Measurements from ENCODE around the gene FIBP. TPM values are rescaled to one million over a fixed set of nuclear protein-coding genes. Genes with fewer than 3 reads are reported as not detected.

Gene FIBP
- total RNA-seq, 1 donor from 2014 or later = 78.6 TPM

DNA sequence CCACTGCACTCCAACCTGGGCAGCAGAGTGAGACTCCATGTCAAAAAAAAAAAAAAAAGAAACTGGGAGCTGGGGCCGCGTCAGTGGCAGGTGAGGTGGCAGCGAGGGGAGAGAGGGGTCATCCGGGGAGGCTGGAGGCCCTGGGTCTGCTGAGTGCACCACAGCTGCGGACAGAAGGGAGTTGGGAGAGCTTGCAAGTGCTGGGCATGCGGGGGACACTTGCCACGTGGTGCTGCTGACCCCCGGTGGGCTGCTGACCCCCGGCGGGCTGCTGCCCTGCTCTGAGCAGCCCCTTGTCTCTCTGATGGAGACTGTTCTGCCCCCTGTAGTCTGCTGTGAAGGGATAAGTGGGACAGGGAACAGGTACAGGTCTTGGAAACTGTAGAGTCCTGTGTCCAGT is 33.6 kb upstream of the FIBP start:
- TF ChIP-seq POLR2A (IDR thresholded peaks at IDR 0.05) (no peak), POLR2AphosphoS5 (IDR thresholded peaks at IDR 0.05; ENCODE audit: insufficient read depth in 1 of 2, low read depth in 1 of 2) (no peak), CTCF (IDR thresholded peaks at IDR 0.05) (no peak)
- H3K36me3 ChIP-seq = peaks cover 0 to 19% of the 10 kb centered on the region in 2 donors
- no peaks in the 10 kb centered on the region for H3K27me3 ChIP-seq
- peaks cover 33% of the 10 kb centered on the region for H3K4me1 ChIP-seq
- no peak overlapping the region for H3K4me3 ChIP-seq
- intact Hi-C loops (cut with DNase I) = loop anchor here (5.0 kb wide), 1 partner anchor 40 kb away; the partner anchor contains the start of gene SART1
- no peaks in the 10 kb centered on the region for H3K9me3 ChIP-seq
- no peak overlapping the region for H3K27ac ChIP-seq
- no peak for DNase-seq (ENCODE audit: extremely low spot score in 2 of 2)

- Histone ChIP-seq H3K9me3 (no peaks in the 10 kb centered on the region), H3K27ac (no peak overlapping the region), H3K27me3 (no peaks in the 10 kb centered on the region), H3K36me3 (peaks cover 0 to 19% of the 10 kb centered on the region in 2 donors), H3K4me3 (peak overlapping the region in 1 of 2 donors; percentile 72), H3K4me1 (peaks cover 41% of the 10 kb centered on the region)
- DNase-seq (ENCODE audit: extremely low spot score in 2 of 2) = no peak
- TF ChIP-seq POLR2A (IDR thresholded peaks at IDR 0.05) (no peak), CTCF (IDR thresholded peaks at IDR 0.05) (no peak), POLR2AphosphoS5 (IDR thresholded peaks at IDR 0.05; ENCODE audit: insufficient read depth in 1 of 2, low read depth in 1 of 2) (no peak)
- intact Hi-C loops (cut with DNase I) = loop anchor here (5.0 kb wide), 1 partner anchor 41 kb away; the partner anchor contains the start of gene SART1
Observed at GRCh38 chr11:65921033-65921555, 32.8 kb upstream of the FIBP start.

- TF ChIP-seq CTCF (IDR thresholded peaks at IDR 0.05) = no peak
- Histone ChIP-seq H3K27me3 (no peaks in the 10 kb centered on the region), H3K9me3 (no peaks in the 10 kb centered on the region), H3K4me3 (peak overlapping the region; percentile 72 to 92), H3K4me1 (peaks cover 48% of the 10 kb centered on the region), H3K27ac (peak overlapping the region; percentile 88), H3K36me3 (peaks cover 0 to 19% of the 10 kb centered on the region in 2 donors)
- no peak for DNase-seq (ENCODE audit: extremely low spot score in 2 of 2)
- intact Hi-C loops (cut with DNase I) = loop anchor here (5.0 kb wide), 1 partner anchor 42 kb away; the partner anchor contains the start of gene SART1
Observed at GRCh38 chr11:65920372-65920802, 32.1 kb upstream of the FIBP start.

- Histone ChIP-seq H3K27ac (peak overlapping the region; percentile 88), H3K4me1 (peaks cover 54% of the 10 kb centered on the region), H3K27me3 (no peaks in the 10 kb centered on the region), H3K4me3 (peak overlapping the region; percentile 72 to 92), H3K9me3 (no peaks in the 10 kb centered on the region), H3K36me3 (peaks cover 0 to 19% of the 10 kb centered on the region in 2 donors)
- DNase-seq (ENCODE audit: extremely low spot score in 2 of 2) = no peak
- intact Hi-C loops (cut with DNase I) = loop anchor here (2.0 to 5.0 kb wide), 3 partner anchors 29 to 43 kb away; partner anchors contain the start of genes CCDC85B and SART1
- TF ChIP-seq CTCF (IDR thresholded peaks at IDR 0.05) (no peak), POLR2AphosphoS5 (IDR thresholded peaks at IDR 0.05; ENCODE audit: insufficient read depth in 1 of 2, low read depth in 1 of 2) (no peak), POLR2A (IDR thresholded peaks at IDR 0.05) (no peak)
Observed at GRCh38 chr11:65919573-65920371, 31.5 kb upstream of the FIBP start.
